ENCODE measurements around the gene UGP2.

UGP2 gene

DNA sequence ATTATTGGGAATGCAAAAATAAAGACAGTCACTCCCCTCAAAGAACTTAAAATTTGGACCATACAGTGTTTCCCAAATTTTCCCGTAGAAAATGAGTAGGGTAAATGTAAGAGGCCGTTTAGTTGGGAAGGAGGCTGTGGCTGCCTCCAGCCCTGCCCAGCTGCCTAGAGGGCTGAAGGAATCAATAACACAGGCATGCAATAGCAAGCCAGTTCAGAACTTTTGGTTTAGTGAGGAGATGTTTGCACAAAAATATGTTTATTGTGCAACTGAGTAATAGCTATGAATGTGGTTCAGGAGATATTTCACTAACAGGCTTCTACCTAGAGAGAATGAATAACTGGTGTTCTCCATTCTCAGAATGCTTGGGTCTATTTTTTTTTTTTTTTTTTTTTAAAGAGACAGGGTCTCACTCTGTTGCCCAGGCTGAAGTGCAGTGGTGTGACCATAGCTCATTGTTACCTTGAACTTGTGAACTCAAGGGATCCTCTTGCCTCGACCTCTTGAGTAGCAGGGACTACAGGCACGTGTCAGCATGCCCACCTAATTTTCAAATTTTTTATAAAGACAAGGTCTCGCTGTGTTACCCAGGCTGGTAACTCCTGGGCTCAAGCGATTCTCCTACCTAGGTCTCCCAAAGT lies 23.6 kb downstream of the UGP2 start:
- no peak for DNase-seq (ENCODE audit: low read depth)

DNA sequence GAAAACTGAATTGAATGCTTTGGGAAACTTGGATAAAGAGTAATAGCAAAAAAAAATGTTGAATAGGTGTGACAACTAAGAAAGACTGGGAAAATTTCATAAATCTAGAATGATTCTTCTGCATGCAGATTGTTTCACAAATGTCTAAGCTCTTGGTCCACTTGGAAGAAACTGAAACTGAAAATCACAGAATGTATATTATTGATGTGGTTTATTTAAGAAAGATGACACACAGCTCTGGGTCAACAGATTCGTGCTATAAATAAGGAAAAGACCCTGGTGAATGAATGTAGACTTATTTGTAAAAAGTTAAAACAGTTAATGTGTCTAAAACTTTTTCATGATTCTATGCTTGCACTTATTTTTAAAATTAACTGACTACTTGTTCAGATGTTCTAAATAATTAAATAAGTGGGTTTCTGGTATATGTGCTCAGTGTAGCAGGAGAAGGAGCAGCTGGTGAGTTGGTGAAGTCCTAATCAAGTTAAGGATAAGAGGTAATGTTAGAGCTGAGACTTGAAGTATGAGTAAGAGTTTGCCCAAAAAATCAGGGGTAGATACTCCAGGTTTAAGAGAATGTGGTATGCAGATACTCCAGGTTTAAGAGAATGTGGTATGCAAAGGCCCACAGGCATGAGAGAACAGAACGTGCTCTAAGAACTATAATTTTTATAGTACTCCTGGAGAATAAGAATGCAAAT lies 24.5 kb downstream of the UGP2 start:
- no peak for DNase-seq (ENCODE audit: low read depth)

DNA sequence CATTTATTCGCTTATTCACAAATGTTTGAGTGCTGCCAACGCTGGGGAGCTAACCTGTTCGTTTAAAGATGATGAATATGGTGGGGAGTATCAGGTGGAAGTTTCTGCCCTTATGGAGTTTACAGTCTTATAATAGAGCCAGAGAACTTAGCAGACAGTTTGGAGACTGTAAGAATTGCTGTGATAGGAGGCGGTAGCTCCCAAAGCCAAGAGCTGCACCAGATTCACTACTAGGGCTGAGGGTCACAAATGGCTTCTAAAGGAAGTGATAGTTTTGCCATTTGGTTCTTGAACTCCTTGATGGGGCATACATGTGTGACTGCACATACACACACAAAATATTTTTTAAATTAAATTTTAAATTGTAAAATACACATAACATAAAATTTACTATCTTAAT lies 29.0 kb downstream of the UGP2 start:
- DNase-seq (ENCODE audit: low read depth), result no peak

DNA sequence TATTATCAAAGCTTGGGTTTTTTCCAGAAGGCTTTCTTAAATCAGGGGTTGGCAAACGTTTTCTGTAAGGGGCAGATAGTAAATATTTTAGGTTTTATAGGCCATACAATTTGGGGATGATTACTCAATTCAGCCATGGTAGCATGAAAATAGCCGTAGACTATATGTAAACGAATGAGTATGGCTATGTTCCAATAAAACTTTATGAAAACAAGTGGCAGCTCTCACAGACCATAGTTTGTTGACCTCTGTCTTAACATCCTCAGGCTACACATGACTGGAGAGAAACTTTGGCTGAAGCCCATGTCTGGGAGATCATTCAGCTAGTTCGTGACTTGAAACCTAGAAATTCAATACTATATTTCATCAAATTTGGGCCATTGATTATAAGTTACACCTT lies 30.2 kb downstream of the UGP2 start:
- no peak for DNase-seq (ENCODE audit: low read depth)

DNA sequence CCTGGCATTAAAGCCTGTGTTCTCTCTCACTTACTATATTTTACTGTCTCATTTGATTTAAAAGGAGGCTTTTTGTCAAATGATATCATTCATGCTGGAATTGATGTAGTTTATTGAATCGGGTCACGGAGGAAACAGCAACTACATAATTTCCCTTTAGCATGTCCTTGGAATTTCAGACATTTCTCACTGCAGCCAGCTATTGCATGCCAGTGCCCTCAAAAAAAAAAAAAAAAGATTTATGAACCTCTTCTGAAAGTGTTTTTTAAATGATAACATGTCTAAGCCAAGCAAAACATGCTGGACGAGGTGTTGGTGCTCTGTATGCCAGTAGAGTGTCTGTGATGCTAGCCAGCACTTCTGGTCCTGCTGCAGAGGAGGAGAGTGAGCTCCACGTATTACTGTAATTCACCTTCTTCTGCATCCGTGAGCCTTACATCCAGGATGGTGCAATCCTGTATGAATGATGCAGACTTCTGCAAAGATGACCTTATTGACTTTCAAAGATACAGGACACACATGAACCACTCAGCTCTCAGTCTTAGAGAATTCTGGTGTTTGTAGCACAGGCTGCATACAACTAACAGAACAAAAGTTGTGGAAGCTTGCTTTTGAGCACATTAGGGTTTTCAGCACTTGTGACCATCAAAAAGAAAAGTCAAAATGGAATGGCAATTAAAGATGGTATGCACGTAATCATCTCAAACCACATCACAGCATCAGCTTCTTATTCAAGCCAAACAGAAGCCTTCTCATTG lies 31.1 kb downstream of the UGP2 start:
- no peak for DNase-seq (ENCODE audit: low read depth)

DNA sequence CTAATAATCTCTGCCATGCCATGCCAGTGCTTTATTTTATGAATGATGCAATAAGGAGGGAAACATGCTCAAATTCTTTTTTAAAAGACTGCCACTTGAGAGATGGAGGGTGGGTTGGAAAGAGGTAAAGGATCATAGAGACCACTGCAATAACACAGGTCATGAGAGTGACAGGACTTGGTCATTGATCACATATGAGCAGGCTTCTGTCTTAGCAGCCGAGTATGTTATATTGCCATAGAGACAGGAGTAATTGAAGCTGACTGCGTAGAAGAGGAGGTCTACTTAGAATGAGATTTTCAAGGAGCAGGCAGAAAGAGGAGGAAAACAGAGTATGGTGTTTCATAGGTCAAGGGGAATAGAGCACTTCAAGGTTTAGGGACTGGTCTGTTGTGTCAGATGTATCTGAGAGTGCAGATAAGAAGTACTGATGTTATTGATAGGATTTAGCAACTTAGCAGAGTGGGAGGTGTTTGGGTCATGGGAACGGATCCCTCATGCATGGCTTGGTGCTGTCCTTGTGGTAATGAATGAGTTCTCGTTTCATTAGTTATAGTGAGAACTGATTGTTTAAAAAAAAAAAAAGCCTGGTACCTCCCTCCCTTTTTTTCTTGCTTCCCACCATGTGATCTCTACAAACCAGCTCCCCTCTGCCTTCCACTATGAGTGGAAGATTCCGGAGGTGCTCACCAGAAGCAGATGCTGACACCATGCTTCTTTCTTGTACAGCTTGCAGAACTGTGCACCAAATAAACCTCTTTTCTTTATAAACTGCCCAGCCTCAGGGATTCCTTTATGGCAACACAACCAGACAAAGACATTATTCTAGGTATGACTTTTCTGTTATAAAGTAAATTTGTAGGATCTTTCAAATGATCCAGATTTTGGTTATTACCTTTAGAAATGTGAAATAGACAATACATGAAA lies 32.8 kb downstream of the UGP2 start:
- no peak for DNase-seq (ENCODE audit: low read depth)

DNA sequence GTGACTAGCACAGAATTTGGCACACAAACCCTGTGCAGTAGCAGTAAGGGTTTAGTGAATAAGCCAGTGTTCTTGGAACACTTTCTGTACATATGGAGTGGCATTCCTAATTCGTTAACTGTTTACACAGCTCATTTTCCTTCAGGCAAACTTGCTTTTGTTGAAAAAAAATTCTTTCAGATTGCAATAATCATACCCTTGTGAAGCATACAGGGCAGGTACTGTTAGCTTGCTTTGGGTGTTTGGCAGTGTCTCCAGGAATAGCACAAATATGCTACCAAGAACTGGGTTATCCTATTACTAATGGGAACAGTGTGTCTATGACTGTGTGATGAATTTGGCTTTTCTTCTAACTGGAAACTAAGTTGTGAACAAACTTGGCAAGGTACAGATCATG lies 33.4 kb downstream of the UGP2 start:
- no peak for DNase-seq (ENCODE audit: low read depth)

DNA sequence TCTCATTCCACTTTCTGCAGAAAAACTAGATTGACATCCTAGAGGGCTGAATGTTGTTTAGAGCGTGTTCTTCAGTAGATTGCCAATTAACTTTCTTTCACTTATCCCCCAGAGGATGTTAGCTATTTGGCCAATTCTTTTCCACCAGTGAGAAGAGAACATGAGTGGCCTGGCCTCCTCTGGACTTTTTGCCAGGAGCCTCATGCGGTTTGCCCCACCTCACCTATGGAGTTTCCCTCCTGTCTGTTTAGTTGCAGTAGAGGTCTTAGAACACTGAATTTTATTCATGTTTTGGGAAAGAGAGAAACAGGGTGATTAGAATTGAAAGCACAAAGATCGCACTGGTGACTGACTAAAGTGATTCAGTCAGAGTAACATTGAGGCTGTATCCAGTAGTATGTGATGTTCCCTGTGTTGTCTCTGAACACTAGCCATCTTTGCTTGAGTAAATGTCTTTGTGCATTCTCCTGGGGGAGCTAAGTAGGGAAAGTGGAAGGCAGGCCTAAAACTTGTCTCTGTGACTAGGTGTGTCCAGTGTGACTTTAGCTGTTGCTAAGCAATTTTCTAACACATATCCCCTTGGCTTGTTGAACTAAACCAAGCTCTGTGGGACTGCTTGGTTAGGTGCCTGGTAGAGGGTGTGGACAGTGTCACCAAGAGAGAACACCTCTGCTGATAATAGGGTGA lies 34.0 kb downstream of the UGP2 start:
- no peak for DNase-seq (ENCODE audit: low read depth)

DNA sequence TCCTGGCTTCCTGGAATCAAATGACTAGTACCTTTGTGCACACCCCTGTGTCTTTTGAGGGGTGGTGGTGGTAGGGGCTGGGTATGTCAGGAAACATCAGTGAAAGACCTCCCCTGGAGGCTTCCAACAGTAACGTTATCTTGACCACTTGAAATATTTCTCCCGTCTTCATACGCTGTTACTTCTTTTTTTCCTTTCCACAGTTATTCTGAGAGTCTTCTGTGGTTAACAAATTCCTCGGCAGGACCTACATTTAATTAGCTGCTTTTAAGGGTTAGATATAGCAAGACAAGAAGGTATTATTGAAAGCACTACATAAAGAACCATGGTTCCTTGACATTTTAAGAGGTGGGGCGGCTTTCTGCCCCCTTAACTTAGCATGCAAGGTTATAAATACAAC lies 34.6 kb downstream of the UGP2 start:
- no peak for DNase-seq (ENCODE audit: low read depth)

DNA sequence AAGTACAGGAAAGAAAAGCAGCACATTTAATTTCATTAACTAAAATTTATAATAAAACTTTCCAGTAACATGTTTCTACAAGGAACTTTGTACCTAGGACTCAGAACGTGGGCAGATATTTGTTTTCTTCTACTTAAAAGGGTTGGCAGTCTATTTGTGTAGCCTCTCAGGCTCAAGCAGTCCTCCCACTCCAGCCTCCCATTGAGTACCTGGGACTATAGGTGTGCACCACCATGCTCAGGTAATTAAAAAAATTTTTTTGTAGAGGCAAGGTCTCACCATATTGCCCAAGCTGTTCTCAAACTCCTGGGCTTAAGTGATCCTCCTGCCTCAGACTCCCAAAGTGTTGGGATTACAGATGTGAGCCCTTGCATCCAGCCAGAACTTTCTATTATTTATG lies 36.8 kb downstream of the UGP2 start:
- DNase-seq (ENCODE audit: low read depth), result no peak

DNA sequence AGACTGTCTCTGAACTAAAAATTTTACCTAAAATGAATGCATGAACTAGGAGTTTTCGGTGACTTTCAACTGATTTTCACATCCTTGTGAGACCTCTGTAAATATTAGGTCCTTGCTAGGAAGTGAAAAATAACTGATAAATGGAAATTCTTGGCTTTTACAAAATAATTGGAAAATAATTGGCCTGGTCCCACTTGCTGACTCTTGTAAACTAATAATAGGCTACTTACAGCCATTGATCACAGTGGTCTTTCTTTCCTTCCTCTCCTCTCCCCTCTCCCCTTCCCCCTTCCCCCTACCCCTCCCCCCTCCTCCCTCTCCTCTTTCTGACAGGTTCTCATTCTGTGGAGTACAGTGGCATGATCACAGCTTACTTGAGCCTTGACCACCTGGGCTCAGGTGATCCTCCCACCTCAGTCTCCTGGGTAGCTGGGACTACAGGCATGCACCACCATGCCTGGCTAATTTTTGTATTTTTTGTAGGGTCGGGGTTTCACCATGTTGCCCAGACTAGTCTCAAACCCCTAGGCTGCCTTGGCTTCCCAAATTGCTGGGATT lies 38.3 kb downstream of the UGP2 start:
- DNase-seq (ENCODE audit: low read depth), result no peak

DNA sequence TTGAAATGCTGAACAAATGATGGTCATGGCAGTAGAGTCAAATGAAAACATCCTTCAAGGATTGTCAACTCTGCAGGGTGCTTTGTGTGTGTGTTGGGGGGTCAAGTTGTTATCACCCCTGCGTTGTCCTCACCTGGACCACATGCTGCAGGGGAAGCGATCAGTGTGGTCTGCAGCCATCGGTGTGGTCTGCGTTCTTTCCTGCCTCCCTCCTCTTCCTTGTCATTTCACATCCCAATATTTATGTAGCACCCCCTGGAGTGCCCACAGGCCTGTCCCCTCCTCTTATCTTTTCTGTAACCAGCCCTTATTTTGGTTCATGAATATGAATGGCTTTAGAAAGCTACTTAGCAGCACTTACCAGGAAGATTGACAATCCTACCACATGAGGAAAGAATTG lies 38.9 kb downstream of the UGP2 start:
- no peak for DNase-seq (ENCODE audit: low read depth)

DNA sequence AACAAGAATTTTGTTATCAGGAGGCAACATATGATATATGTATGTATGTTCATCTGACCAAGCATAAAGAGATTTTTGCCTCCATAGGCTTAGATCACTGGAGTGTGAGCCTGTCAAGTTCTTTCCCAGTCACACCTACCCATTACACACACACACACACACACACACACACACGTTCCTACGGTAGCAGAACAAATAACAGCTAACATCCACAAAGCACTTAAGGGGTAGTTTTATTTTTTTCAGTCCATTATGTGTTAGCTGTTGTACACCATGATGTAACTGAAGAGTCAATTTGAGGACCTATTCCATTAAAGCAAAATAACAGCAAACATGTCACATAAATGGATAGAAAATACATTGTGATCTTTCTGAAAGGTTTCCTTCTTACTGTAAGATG lies 39.5 kb downstream of the UGP2 start:
- DNase-seq (ENCODE audit: low read depth), result no peak

DNA sequence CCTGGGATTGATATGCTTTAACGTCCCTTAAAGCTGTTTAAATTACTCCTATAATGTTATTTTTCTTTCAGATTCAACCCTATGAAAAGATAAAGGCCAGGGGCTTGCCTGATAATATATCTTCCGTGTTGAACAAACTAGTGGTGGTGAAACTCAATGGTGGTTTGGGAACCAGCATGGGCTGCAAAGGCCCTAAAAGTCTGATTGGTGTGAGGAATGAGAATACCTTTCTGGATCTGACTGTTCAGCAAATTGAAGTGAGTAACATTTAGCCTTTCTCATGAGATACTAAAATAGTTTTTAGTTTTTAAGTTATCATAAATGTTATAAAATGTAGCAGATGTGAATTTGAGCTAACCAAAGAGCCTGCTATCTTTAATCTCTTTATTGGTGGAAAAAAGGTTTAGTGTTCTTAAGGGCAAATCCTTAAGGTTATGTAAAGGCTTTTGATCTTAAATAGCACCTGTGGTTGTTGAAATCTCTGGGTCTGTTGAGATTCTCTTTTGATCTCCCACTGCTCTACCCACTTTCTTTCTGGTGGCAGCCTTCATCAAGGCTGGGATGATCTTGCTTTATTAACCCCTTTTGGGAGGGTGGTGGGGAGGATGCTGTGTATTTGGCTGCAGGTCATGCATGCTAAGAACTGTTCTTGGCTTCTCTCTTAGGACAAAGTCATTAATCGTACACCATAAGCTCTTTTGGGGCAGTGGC lies 40.9 kb downstream of the UGP2 start:
- DNase-seq (ENCODE audit: low read depth), result no peak

DNA sequence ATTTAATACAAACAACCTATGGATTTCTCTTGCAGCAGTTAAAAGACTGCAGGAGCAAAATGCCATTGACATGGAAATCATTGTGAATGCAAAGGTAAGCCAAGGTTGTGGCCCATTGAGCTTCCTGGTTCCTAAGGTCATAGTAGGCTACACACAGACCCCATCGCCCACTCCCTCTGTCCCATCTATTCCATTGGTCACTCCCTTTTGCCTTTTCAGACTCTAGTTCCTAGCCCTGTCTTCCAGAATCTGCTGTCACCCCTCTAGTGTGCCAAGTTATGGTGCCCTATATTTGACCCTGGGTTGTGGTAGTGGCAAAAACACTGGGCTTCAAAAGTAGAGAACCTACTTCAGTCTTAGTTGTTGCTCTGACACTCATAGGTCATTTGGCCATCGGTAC lies 44.7 kb downstream of the UGP2 start:
- no peak for DNase-seq (ENCODE audit: low read depth)

DNA sequence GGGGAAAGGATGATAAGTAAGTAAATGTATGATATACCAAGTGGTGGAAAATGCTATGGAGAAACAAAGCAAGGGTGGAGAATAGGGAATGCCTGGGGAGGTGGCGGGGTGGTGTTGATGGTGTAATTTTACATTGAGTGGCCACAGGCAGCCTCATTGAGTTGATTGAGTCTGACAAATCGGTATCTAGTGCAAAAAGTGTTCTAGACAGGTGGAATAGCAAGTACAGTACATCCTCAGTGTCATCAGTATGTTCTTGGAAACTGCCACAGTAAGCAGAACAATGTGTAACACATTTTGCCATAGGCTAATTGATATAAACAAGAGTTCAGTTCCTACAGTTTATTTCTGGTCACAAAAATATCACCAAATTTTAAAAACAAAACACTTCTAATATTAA lies 46.4 kb downstream of the UGP2 start:
- no peak for DNase-seq (ENCODE audit: low read depth)

DNA sequence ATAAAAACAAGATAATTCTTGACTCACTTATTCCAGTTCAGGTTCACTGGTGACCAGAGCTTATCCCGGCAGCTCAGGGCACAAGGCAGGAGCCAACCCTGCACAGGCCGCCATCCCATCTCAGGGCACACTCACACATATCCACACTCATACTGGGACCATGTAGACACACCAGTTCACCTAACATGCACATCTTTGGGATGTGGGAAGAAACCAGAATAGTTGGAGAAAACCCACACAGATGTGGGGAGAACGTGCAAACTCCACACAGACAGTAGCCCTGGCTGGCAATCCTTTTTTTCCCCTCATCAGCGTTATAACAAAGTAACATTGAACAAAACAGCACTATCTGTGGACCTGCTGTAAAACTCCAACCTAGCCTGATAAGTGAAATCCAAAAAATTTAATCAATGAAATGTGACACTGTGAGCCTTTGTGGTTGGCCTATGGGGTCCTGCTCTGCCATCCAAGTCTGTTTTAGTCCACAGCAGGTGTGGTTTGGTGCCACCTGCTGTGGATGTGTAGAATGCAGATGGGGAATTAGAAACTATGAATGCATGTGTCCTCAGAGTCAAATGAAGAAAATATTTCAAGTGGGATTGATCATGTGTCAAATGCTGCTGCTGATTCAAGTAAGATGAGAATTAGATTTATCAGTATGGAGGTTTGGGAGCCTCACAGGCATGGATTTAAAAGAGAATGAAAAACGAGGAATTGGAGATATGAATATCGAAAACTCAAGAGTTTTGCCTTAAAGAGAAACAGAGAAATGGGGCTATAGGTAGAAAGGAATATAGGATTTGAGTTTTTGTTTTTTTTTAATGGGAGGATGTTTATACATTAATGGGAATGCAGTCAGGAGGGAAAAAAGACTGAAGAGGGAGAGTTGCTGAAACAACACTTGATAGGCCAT lies 47.0 kb downstream of the UGP2 start:
- DNase-seq (ENCODE audit: low read depth), result peak; percentile 18

DNA sequence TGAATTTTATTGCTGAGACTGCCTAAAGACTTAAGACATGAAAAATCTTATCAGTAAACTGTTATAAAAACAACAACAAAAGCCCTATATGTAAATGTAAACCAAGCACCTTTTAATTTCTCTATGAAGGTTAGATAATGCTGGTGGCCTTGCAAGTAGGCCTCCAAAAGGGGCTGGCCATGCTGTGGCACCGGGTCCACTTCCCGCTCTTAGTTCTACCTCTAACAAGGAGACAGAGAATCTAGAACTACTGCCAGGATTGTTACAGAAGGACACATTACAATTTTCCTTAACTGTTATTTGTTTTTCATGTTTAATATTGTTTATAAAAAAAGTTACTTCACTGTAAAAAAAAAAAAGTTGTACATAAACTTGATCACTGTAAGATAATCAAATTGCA lies 49.0 kb downstream of the UGP2 start:
- DNase-seq (ENCODE audit: low read depth), result no peak

DNA sequence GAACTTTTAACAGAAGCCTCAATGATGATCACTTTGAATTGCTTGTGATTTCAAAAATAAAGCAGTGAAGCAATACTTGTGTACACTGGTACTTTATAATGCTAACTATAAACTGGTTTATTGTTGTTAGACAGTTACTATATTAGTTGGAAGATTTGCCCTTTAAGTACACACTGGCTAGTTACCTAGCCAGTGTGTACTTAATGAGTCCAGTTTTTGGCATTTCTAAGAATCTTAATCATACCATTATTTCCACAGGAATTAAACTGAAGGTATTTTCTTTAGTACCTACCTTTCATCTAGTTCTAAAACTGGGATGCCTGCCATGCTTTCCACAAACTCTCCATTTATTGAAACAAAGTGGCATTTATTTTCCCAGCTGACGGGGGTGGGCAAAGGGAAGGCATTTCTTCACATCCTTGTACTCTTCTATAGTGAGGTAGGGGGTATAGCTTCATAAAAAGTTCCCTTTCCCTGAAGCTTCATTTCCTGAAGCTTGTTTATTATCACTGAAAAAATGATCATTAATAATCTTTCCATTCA lies 49.9 kb downstream of the UGP2 start:
- DNase-seq (ENCODE audit: low read depth), result no peak
